Measurements from ENCODE around the gene SPACA7. TPM values are rescaled to one million over a fixed set of nuclear protein-coding genes. Genes with fewer than 3 reads are reported as not detected.

Gene SPACA7
- total RNA-seq, 1 experiment from 2014 or later: not detected

DNA sequence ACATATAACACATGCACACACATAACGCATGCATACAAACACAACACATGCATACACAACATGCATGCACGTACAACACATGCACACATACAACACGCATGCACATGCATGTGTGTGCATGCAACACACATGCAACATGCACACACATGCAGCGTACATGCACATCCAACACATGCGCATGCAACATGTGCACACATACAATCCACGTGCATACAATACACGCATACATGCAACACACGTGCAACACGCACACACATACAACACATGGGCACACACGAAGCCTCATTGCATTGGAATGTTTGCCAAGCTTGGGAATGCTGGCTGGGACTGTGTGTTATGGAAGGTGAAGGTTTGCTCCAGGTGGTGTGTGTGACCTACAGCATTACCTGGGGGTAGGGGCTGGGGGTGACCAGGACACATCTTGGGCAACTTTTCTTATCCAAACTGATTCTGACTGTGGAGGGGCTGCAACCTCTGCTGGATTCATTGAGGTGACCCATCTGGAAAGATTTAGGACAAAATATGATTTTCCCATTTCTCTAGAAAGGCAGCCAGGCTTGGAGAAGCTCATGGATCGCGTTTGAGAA lies 58.9 kb downstream of the SPACA7 start:
- no peak overlapping the region for H3K4me2 ChIP-seq (ENCODE audit: low read length)
- ATAC-seq: no peak
- peaks cover 0 to 12% of the 10 kb centered on the region in 2 experiments; a peak in 2 of 4 replicates for H3K9me3 ChIP-seq (ENCODE audit: control insufficient read depth in 1 of 2, insufficient read depth in 1 of 2, low read depth in 1 of 2, low read length in 2 of 2)
- no peak overlapping the region for H3K4me3 ChIP-seq (replicated peaks in 1 of 2; ENCODE audit: low read depth in 1 of 2, low read length in 2 of 2)
- DNase-seq (ENCODE audit: low read depth, low spot score): no peak
- no TSS peak for BruUV-seq (replicated peaks)
- TF ChIP-seq YY1 (IDR thresholded peaks at IDR 0.05; ENCODE audit: extremely low read depth, insufficient replicate concordance, low read depth, low read length) (no peak), JUND (IDR thresholded peaks at IDR 0.05) (no peak), CBX3 (IDR thresholded peaks at IDR 0.05; ENCODE audit: low read depth) (no peak), POLR2AphosphoS5 (IDR thresholded peaks at IDR 0.05; ENCODE audit: low read depth, low read length) (no peak)
- TF ChIP-seq, protein P1, sequence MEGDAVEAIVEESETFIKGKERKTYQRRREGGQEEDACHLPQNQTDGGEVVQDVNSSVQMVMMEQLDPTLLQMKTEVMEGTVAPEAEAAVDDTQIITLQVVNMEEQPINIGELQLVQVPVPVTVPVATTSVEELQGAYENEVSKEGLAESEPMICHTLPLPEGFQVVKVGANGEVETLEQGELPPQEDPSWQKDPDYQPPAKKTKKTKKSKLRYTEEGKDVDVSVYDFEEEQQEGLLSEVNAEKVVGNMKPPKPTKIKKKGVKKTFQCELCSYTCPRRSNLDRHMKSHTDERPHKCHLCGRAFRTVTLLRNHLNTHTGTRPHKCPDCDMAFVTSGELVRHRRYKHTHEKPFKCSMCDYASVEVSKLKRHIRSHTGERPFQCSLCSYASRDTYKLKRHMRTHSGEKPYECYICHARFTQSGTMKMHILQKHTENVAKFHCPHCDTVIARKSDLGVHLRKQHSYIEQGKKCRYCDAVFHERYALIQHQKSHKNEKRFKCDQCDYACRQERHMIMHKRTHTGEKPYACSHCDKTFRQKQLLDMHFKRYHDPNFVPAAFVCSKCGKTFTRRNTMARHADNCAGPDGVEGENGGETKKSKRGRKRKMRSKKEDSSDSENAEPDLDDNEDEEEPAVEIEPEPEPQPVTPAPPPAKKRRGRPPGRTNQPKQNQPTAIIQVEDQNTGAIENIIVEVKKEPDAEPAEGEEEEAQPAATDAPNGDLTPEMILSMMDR (IDR thresholded peaks at IDR 0.05 in 2 of 3, conservative IDR thresholded peaks at IDR 0.05 in 1 of 3; ENCODE audit: borderline replicate concordance in 1 of 3, insufficient read depth in 1 of 3, low read depth in 2 of 3, low read length in 2 of 3): no peak
- RAD21 ChIA-PET (ENCODE audit: low non-redundant PET in 1 of 2, low total read pairs in 2 of 2, uncharacterized antibody in 2 of 2, unreplicated experiment in 2 of 2): no interaction called here
- H3K79me2 ChIP-seq (ENCODE audit: insufficient read depth, low read length): no peaks in the 10 kb centered on the region
- POLR2A ChIA-PET: no interaction called here
- intact Hi-C loops (cut with micrococcal nuclease): loop anchor here (10.0 kb wide), 1 partner anchor 330 kb away; no protein-coding TSS in a partner anchor
- H3K27ac ChIP-seq (ENCODE audit: low read depth, low read length): no peak overlapping the region
- no peak overlapping the region for H2AFZ ChIP-seq (ENCODE audit: low read depth, low read length, poor library complexity, severe bottlenecking)
- H3K9ac ChIP-seq (ENCODE audit: low read length): no peak overlapping the region
- peaks cover 6% of the 10 kb centered on the region; the same call in 1 of the 2 replicates for H3K27me3 ChIP-seq (ENCODE audit: insufficient read depth, low read length)
- no peaks in the 10 kb centered on the region for H3K4me1 ChIP-seq (ENCODE audit: control insufficient read depth in 1 of 2, insufficient read depth in 2 of 2, low read length in 2 of 2)
- no peaks in the 10 kb centered on the region for H3K36me3 ChIP-seq (ENCODE audit: control insufficient read depth in 1 of 2, insufficient read depth in 2 of 2, low read length in 2 of 2)
- H4K20me1 ChIP-seq (ENCODE audit: insufficient read depth): no peaks in the 10 kb centered on the region
- no peaks in the 10 kb centered on the region for H3K9me2 ChIP-seq (ENCODE audit: insufficient read depth)
- CTCF ChIA-PET: no interaction called here

DNA sequence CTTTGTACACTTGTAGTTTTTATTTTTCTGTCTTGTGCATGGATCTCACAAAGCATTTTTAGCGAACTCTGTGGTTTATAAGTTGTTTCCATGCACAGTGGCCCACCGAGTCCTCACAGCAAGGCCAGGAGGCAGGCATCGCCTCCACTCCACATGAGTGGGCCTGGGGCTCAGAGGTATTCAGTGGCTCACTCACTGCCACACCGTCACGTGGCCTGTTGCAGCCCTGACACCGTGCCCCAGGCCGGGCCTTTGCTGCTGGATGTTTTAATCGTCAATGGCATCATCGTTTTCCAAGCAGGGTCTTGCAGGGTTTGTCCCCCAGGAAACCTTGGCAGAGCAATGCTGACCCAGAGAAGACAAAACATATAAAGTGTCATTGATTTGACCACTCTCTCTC lies 59.8 kb downstream of the SPACA7 start:
- BruUV-seq (replicated peaks): no TSS peak
- no peak overlapping the region for H3K4me2 ChIP-seq (ENCODE audit: low read length)
- ATAC-seq: no peak
- H2AFZ ChIP-seq (ENCODE audit: low read depth, low read length, poor library complexity, severe bottlenecking): no peak overlapping the region
- ChIA-PET RAD21 (ENCODE audit: low non-redundant PET in 1 of 2, low total read pairs in 2 of 2, uncharacterized antibody in 2 of 2, unreplicated experiment in 2 of 2) (no interaction called here), POLR2A (no interaction called here), CTCF (no interaction called here)
- no peaks in the 10 kb centered on the region for H4K20me1 ChIP-seq (ENCODE audit: insufficient read depth)
- H3K9me3 ChIP-seq (ENCODE audit: control insufficient read depth in 1 of 2, insufficient read depth in 1 of 2, low read depth in 1 of 2, low read length in 2 of 2): peaks cover 0 to 12% of the 10 kb centered on the region in 2 experiments; a peak in 2 of 4 replicates
- no peak overlapping the region for H3K27ac ChIP-seq (ENCODE audit: low read depth, low read length)
- no peaks in the 10 kb centered on the region for H3K4me1 ChIP-seq (ENCODE audit: control insufficient read depth in 1 of 2, insufficient read depth in 2 of 2, low read length in 2 of 2)
- no peaks in the 10 kb centered on the region for H3K79me2 ChIP-seq (ENCODE audit: insufficient read depth, low read length)
- no peak for TF ChIP-seq EZH2phosphoT487 (IDR thresholded peaks at IDR 0.05; ENCODE audit: borderline replicate concordance)
- no peak for TF ChIP-seq FOSL1 (IDR thresholded peaks at IDR 0.05; ENCODE audit: low read depth)
- no peak for TF ChIP-seq ZFX (IDR thresholded peaks at IDR 0.05)
- no peak for TF ChIP-seq EGR1 (IDR thresholded peaks at IDR 0.05; ENCODE audit: low read depth)
- no peak for DNase-seq (ENCODE audit: low read depth, low spot score)
- no peak overlapping the region for H3K9ac ChIP-seq (ENCODE audit: low read length)
- H3K9me2 ChIP-seq (ENCODE audit: insufficient read depth): no peaks in the 10 kb centered on the region
- H3K36me3 ChIP-seq (ENCODE audit: control insufficient read depth in 1 of 2, insufficient read depth in 2 of 2, low read length in 2 of 2): no peaks in the 10 kb centered on the region
- intact Hi-C loops (cut with micrococcal nuclease): loop anchor here (10.0 kb wide), 1 partner anchor 331 kb away; no protein-coding TSS in a partner anchor
- H3K27me3 ChIP-seq (ENCODE audit: insufficient read depth, low read length): peaks cover 6% of the 10 kb centered on the region; the same call in 1 of the 2 replicates
- H3K4me3 ChIP-seq (replicated peaks in 1 of 2; ENCODE audit: low read depth in 1 of 2, low read length in 2 of 2): no peak overlapping the region

Measured in HCT116 (cell line).